Measurements from ENCODE around the gene CD300A.

The CD300A gene

GRCh38 chr17:74448756-74449155 lies 17.7 kb upstream of the CD300A start (continued):
- TF ChIP-seq PRDM2 (tag by site-specific recombination; IDR thresholded peaks at IDR 0.05; ENCODE audit: borderline replicate concordance) = no peak
- TF ChIP-seq ZBTB6 (tag by site-specific recombination; IDR thresholded peaks at IDR 0.05) = no peak

GRCh38 chr17:74449306-74449705 lies 17.1 kb upstream of the CD300A start:
- Histone ChIP-seq H3K9me3 (ENCODE audit: control insufficient read depth, insufficient read depth, low read depth, low read length) (no peaks in the 10 kb centered on the region), H3K4me1 (ENCODE audit: control insufficient read depth, insufficient read depth, low read length) (peaks cover 5% of the 10 kb centered on the region; the same call in 1 of the 2 replicates), H3K27ac (ENCODE audit: extremely low read depth, low read depth, low read length) (no peak overlapping the region), H3K4me3 (ENCODE audit: low read depth, low read length) (no peak overlapping the region), H3K36me3 (ENCODE audit: control insufficient read depth in 2 of 2, insufficient read depth in 1 of 2, low read length in 2 of 2) (peaks cover 0 to 13% of the 10 kb centered on the region in 2 experiments; a peak in 2 of 3 replicates)
- ChIA-PET CTCF (interaction anchor here (3.0 to 10.8 kb wide), 2 partner anchors 13 to 70 kb away, joined by 10 to 151 read pairs; no protein-coding TSS in a partner anchor), POLR2A (no interaction called here)
- TF ChIP-seq ZNF37A (tag by site-specific recombination; IDR thresholded peaks at IDR 0.05) (no peak), INSM2 (tag by site-specific recombination; IDR thresholded peaks at IDR 0.05) (no peak), PRDM1 (tag by site-specific recombination; IDR thresholded peaks at IDR 0.05) (no peak), ZSCAN16 (tag by site-specific recombination; IDR thresholded peaks at IDR 0.05) (no peak), ZNF362 (tag by site-specific recombination; IDR thresholded peaks at IDR 0.05) (no peak), ZNF138 (tag by site-specific recombination; IDR thresholded peaks at IDR 0.05; ENCODE audit: borderline replicate concordance) (no peak), ZNF266 (tag by site-specific recombination; IDR thresholded peaks at IDR 0.05; ENCODE audit: low read depth) (no peak), ZBTB48 (tag by site-specific recombination; IDR thresholded peaks at IDR 0.05) (no peak), KLF8 (tag by site-specific recombination; IDR thresholded peaks at IDR 0.05) (no peak), IKZF3 (tag by site-specific recombination; IDR thresholded peaks at IDR 0.05) (no peak), ZNF76 (tag by site-specific recombination; IDR thresholded peaks at IDR 0.05; ENCODE audit: borderline replicate concordance, low read depth) (no peak), ZNF169 (tag by site-specific recombination; IDR thresholded peaks at IDR 0.05) (no peak), FEZF1 (tag by site-specific recombination; IDR thresholded peaks at IDR 0.05) (no peak), REST (tag by site-specific recombination; IDR thresholded peaks at IDR 0.05) (no peak), ZNF140 (tag by site-specific recombination; IDR thresholded peaks at IDR 0.05) (no peak)
